Astrocyte (in vitro differentiated cells and primary cell): ENCODE results near the gene OSBPL1A.

Experiments used
- EZH2 ChIP-seq: IDR thresholded peaks from 2 replicates; pipeline ENCODE4 v1.6.1; 2012; ENCODE audit warnings: mild to moderate bottlenecking, low read length, inconsistent platforms; ENCODE audit not compliant: insufficient read depth
- TF ChIP-seq, protein P1 (sequence below): IDR thresholded peaks from 2 replicates; pipeline ENCODE4 v1.5.1; 2011; ENCODE audit warnings: low read depth, mild to moderate bottlenecking, inconsistent platforms, low read length, moderate library complexity; ENCODE audit not compliant: insufficient read depth

DNA sequence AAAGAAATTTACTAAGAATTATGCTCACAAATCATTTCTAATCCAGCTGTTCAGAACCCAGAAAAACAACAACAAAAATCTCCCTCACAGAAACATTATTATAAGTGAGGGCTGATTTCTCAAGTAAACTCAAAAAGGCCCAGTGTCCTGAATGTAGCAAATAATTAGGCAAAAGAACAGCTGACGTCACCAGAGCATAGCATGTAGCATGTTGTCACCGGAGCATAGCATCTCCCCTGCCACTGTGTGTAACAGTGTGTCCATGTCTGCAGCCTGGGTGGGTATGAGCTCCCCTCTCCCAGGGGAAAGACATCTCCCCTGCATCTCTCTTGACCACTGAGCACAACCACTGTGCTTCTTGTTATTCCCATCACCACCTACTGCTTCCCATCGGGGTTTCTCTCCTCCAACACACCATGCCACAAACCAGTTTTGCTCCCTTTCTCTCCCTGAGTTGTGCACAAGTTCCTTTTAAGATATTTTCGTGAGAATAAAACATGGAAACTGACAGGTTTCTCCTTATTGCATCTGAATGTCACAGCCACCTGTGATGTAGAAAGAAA lies 132.0 kb downstream of the OSBPL1A start:
- TF ChIP-seq, protein P1, sequence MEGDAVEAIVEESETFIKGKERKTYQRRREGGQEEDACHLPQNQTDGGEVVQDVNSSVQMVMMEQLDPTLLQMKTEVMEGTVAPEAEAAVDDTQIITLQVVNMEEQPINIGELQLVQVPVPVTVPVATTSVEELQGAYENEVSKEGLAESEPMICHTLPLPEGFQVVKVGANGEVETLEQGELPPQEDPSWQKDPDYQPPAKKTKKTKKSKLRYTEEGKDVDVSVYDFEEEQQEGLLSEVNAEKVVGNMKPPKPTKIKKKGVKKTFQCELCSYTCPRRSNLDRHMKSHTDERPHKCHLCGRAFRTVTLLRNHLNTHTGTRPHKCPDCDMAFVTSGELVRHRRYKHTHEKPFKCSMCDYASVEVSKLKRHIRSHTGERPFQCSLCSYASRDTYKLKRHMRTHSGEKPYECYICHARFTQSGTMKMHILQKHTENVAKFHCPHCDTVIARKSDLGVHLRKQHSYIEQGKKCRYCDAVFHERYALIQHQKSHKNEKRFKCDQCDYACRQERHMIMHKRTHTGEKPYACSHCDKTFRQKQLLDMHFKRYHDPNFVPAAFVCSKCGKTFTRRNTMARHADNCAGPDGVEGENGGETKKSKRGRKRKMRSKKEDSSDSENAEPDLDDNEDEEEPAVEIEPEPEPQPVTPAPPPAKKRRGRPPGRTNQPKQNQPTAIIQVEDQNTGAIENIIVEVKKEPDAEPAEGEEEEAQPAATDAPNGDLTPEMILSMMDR = no peak
- no peak for TF ChIP-seq EZH2
